ACC112 (cell line): Measurements from ENCODE around the gene SQSTM1.

Experiments used
- H2AFZ ChIP-seq: fragments of 200-600 bp; sonication (generic); one replicate; pipeline ENCODE4 v1.6.0; 2017; ENCODE audit warnings: antibody characterized with exemption, low read length; ENCODE audit not compliant: unreplicated experiment
- H3K27ac ChIP-seq: fragments of 200-600 bp; sonication (generic); 2 replicates; pipeline ENCODE4 v1.5.1; 2014; ENCODE audit warnings: low read depth, mild to moderate bottlenecking, antibody characterized with exemption, low read length, moderate library complexity
- H3K27me3 ChIP-seq: fragments of 200-600 bp; sonication (generic); 2 replicates; pipeline ENCODE4 v1.6.1; 2014; ENCODE audit warnings: mild to moderate bottlenecking, antibody characterized with exemption, low read length, moderate library complexity, mixed read lengths; ENCODE audit not compliant: insufficient read depth
- H3K36me3 ChIP-seq: fragments of 200-600 bp; sonication (generic); 2 replicates; pipeline ENCODE4 v1.6.1; 2016; ENCODE audit warnings: mild to moderate bottlenecking, antibody characterized with exemption, low read length, moderate library complexity, mixed read lengths; ENCODE audit not compliant: insufficient read depth
- H3K4me1 ChIP-seq: fragments of 200-600 bp; sonication (generic); one replicate; pipeline ENCODE4 v1.6.1; 2016; ENCODE audit warnings: low read length, mixed read lengths; ENCODE audit not compliant: insufficient read depth, unreplicated experiment, control insufficient read depth
- H3K4me3 ChIP-seq: fragments of 200-600 bp; sonication (generic); 2 replicates; pipeline ENCODE4 v1.5.1; 2014; ENCODE audit warnings: mild to moderate bottlenecking, low read depth, low read length
- H3K79me2 ChIP-seq: fragments of 200-600 bp; sonication (generic); one replicate; pipeline ENCODE4 v1.6.0; 2016; ENCODE audit warnings: low read length; ENCODE audit not compliant: control insufficient read depth, unreplicated experiment, insufficient read depth

SQSTM1 gene

GRCh38 chr5:179800696-179801201, 20.0 kb upstream of the SQSTM1 start:
- Histone ChIP-seq H3K79me2 (peaks cover 38% of the 10 kb centered on the region), H3K4me3 (no peak overlapping the region), H3K27me3 (no peaks in the 10 kb centered on the region), H3K27ac (no peak overlapping the region), H2AFZ (no peak overlapping the region), H3K4me1 (peaks cover 35% of the 10 kb centered on the region), H3K36me3 (peaks cover 11% of the 10 kb centered on the region; the same call in 1 of the 2 replicates)

DNA sequence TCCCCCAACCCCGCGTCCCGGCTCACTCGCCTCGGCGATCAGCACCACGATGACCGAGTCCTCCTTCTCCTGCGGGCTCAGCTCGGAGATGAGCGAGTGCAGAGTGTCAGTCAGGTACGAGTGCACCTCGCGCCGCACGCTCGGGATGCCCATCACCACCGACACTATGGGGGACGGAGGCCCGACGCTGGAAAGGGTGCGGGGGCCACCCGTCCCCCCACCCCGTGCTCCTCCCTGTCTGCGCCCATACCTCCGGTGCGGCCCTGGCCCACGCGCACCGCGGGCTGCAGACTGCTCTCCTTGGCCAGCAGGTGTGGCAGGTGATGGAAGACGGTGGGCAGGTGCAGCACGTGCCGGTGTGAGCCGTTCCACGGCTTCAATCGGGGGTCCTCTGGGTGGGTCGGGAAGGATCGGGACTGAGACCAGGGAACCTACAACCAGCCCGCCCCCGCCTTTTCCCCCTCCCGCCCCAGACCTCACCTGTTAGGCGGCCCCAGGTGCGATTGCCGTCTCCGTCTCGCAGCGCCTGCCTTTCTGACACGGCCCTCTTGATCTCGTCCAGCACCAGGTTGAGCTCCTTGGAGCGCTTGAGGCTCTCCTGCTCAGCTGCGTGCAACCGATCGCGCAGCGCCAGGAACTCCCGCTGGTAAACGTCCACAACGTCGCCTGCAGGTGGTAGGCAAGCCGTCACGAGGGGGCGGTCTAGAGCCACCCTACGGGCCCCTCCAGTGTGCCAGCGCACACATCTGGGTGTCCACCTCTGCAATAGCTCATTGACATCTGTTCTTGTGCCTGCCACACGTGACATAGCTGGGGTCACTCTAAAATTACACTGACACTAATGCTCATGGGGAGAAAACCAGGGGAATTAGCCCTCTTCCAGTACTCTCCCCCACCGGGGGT, 19.1 kb upstream of the SQSTM1 start:
- H3K4me3 ChIP-seq, result no peak overlapping the region
- peaks cover 34% of the 10 kb centered on the region for H3K4me1 ChIP-seq
- no peak overlapping the region for H2AFZ ChIP-seq
- no peaks in the 10 kb centered on the region for H3K27me3 ChIP-seq
- H3K36me3 ChIP-seq, result peaks cover 11% of the 10 kb centered on the region; the same call in 1 of the 2 replicates
- no peak overlapping the region for H3K27ac ChIP-seq
- peaks cover 45% of the 10 kb centered on the region for H3K79me2 ChIP-seq

DNA sequence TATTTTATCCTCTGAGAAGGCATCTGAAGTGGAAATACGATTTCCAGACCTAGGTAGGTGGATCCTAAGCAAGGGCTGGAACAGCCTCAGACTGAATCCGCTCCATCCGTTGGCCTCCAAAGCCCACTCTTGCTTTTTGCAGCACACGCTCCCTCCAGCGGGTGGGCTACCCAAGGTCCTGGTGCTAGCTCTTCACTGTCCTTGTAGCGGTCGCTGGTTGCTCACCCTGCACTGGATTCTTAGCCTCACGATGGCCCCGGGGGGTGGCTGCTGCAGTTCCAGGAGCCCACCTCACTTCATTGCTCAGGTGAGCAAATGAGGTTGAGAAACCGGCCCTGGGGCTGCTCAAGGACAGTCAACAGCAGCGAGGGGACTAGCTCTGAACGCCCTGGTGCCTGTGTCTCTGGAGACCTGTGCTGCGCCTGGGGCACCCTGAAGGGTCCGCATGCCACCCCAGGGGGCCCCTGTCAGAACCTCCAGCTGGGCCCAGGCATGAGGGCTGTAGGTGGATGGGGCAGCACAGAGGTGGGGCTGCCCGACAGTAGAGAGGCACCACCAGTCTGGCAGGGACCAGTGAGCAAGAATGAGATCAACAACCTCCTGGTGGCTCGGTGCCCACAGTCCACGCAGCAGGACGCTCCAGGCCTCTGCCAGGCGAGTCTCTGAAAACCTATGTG, 18.4 kb upstream of the SQSTM1 start:
- peaks cover 29% of the 10 kb centered on the region for H3K4me1 ChIP-seq
- H3K79me2 ChIP-seq, result peaks cover 45% of the 10 kb centered on the region
- no peaks in the 10 kb centered on the region for H3K27me3 ChIP-seq
- H3K4me3 ChIP-seq, result no peak overlapping the region
- no peak overlapping the region for H2AFZ ChIP-seq
- peaks cover 11% of the 10 kb centered on the region; the same call in 1 of the 2 replicates for H3K36me3 ChIP-seq
- H3K27ac ChIP-seq, result no peak overlapping the region

DNA sequence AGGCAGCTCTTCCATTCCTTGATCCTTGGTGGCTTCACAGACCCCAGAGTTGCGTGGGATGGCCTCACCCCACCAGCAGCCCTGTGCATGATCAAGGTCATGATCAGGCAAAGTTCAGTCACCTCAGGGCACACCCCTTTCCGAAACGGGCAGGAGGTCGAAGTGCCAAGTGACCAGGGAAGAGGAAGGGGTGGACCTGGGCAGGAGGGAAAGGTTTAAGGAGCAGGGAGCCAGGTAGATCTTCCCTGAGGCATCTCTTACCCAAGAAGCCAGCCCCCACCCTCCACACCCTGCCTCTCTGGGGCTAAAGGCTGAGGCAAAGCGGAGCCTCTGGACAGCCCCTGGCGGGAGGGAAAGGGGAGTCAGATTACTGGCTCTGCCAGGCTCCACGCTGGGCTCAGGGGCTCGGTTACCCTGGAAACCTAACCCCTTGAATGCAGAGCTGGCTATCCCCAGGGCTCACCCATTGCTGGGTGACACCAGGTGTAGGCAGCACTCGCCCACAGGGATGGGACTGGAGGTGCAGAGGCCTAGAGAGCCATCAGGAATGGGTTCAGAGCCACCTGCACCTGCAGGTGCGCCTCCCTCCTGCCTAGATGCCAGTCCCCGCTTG, 17.6 kb upstream of the SQSTM1 start:
- H3K27ac ChIP-seq, result no peak overlapping the region
- peaks cover 29% of the 10 kb centered on the region for H3K4me1 ChIP-seq
- peaks cover 11% of the 10 kb centered on the region; the same call in 1 of the 2 replicates for H3K36me3 ChIP-seq
- no peaks in the 10 kb centered on the region for H3K27me3 ChIP-seq
- H3K79me2 ChIP-seq, result peaks cover 45% of the 10 kb centered on the region
- H3K4me3 ChIP-seq, result no peak overlapping the region
- no peak overlapping the region for H2AFZ ChIP-seq

DNA sequence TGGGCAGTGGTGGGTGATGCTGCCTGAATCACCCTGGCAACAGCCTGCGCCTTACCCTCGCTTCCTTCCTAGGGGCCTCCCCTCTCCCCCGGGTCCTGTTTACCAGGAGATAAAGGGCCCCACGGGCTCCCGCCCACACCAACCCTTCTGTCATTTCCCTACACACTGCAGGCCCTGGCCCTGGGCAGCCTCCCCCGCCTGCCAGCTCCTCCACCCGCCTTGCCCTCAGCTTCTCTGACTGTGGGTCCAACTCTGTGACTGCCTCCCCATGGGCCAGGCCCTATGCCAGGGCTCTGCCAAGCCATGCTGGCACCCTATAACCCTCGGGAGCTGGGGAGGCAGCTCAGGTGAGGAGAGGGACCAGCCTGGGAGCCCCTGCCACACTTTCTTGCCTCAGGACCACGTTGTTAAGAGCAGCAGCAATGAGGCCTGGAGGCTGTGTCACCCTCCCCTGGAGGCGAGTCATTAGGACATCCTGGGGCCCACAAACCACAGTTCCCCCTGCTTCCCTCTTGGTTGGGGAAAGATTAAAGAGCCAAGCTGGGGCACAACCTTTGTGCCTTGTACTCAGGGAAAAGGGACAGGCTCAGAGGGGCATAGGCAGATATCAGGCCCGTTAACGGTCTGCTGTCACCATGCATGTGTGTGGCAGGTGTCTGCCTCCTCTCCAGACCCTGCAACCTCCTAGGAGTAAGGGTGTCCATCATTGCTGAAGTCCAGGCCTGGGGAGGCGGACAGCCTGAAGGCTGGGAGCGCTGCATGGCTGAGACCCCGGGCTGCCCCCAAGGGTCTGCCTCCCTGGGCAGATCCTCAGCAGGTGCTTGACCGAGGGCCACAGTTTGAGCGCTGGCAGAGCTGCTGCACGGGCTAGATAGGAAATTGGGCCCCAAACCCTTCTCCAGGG, 16.8 kb upstream of the SQSTM1 start:
- Histone ChIP-seq H3K27ac (peak overlapping the region; percentile 23; the same call in 1 of the 2 replicates), H3K27me3 (no peaks in the 10 kb centered on the region), H3K79me2 (peaks cover 45% of the 10 kb centered on the region), H3K36me3 (peaks cover 11% of the 10 kb centered on the region; the same call in 1 of the 2 replicates), H3K4me3 (peak overlapping the region; percentile 84), H3K4me1 (peaks cover 29% of the 10 kb centered on the region), H2AFZ (no peak overlapping the region)

- peaks cover 29% of the 10 kb centered on the region for H3K4me1 ChIP-seq
- peaks cover 45% of the 10 kb centered on the region for H3K79me2 ChIP-seq
- no peaks in the 10 kb centered on the region for H3K27me3 ChIP-seq
- H3K4me3 ChIP-seq, result peak overlapping the region; percentile 84
- H2AFZ ChIP-seq, result no peak overlapping the region
- H3K27ac ChIP-seq, result no peak overlapping the region
- peaks cover 4% of the 10 kb centered on the region; the same call in 1 of the 2 replicates for H3K36me3 ChIP-seq
Measured at GRCh38 chr5:179804555-179804947, 16.2 kb upstream of the SQSTM1 start.

- H3K27ac ChIP-seq, result peak overlapping the region; percentile 64; the same call in 1 of the 2 replicates
- H3K4me1 ChIP-seq, result peaks cover 29% of the 10 kb centered on the region
- peak overlapping the region; percentile 84 for H3K4me3 ChIP-seq
- H3K27me3 ChIP-seq, result no peaks in the 10 kb centered on the region
- H3K36me3 ChIP-seq, result 0 out of 2 replicates have a peak, but pooled peaks cover 4% of the 10 kb centered on the region
- no peak overlapping the region for H2AFZ ChIP-seq
- peaks cover 45% of the 10 kb centered on the region for H3K79me2 ChIP-seq
Measured at GRCh38 chr5:179805070-179805528, 15.6 kb upstream of the SQSTM1 start.

GRCh38 chr5:179805529-179806249, 15.0 kb upstream of the SQSTM1 start:
- Histone ChIP-seq H3K27ac (peak overlapping the region; percentile 64), H3K27me3 (no peaks in the 10 kb centered on the region), H3K4me1 (peaks cover 29% of the 10 kb centered on the region), H3K4me3 (peak overlapping the region; percentile 84), H2AFZ (peak overlapping the region; percentile 60), H3K79me2 (peaks cover 45% of the 10 kb centered on the region), H3K36me3 (0 out of 2 replicates have a peak, but pooled peaks cover 2% of the 10 kb centered on the region)

GRCh38 chr5:179806250-179807048, 14.3 kb upstream of the SQSTM1 start, which contains the start of gene MGAT4B:
TSS of gene MGAT4B (minus strand) at chr5:179806866. CDS start at chr5:179806583, 283 bp downstream.
- Histone ChIP-seq H3K27ac (peak within 1 kb of the TSS; percentile 72), H3K4me3 (peak within 1 kb of the TSS; percentile 84), H2AFZ (peak within 1 kb of the TSS; percentile 89), H3K4me1 (peaks cover 29% of the 10 kb centered on the region), H3K27me3 (no peaks in the 10 kb centered on the region), H3K36me3 (no peaks in the 10 kb centered on the region), H3K79me2 (peaks cover 48% of the 10 kb centered on the region)
